Ascending aorta (tissue), 2 donors: ENCODE data around the gene AKNA. TPM values are rescaled to one million over a fixed set of nuclear protein-coding genes. Genes with fewer than 3 reads are reported as not detected.

Experiments used
- DNase-seq, 2 donors: peaks; one replicate each; pipeline ENCODE4 v3.0.0-alpha.2; 2019; ENCODE audit warnings: low spot score in 2 of 2
- H3K27ac ChIP-seq, 2 donors: fragments of 200-600 bp; sonication (generic); one replicate each; pipeline ENCODE4 v1.5.1; 2016 to 2017; ENCODE audit warnings: mild to moderate bottlenecking in 1 of 2
- H3K27me3 ChIP-seq: fragments of 200-600 bp; sonication (generic); one replicate; pipeline ENCODE4 v1.5.1; 2017
- H3K36me3 ChIP-seq, 2 donors: fragments of 200-600 bp; sonication (generic); one replicate each; pipeline ENCODE4 v1.5.1; 2016
- H3K4me1 ChIP-seq, 2 donors: fragments of 200-600 bp; sonication (generic); one replicate each; pipeline ENCODE4 v1.5.1; 2016 to 2017; ENCODE audit warnings: mild to moderate bottlenecking in 1 of 2
- H3K4me3 ChIP-seq, 2 donors: fragments of 200-600 bp; sonication (generic); one replicate each; pipeline ENCODE4 v1.5.1; 2016 to 2017; ENCODE audit warnings: mild to moderate bottlenecking in 1 of 2
- H3K9me3 ChIP-seq, 2 donors: fragments of 200-600 bp; sonication (generic); one replicate each; pipeline ENCODE4 v1.5.1; 2016
- CTCF ChIP-seq, 3 experiments: fragments of 200-600 bp in 2 of 3; fragments of 450-650 bp in 1 of 3; sonication (generic) in 2 of 3; IDR thresholded peaks; one replicate each; pipeline ENCODE4 v1.5.1; 2016 to 2019; ENCODE audit warnings: antibody characterized with exemption in 3 of 3, mild to moderate bottlenecking in 1 of 3, moderate library complexity in 1 of 3
- intact Hi-C: fragments of 100-400 bp; cut with DNase I; formaldehyde crosslinking; loops from one replicate; pipeline ENCODE4 v1.15.1; 2023
- total RNA-seq: library from RNA; depleted of rRNA; stranded (reverse); fragments of >200 nt; gene quantifications from one replicate; pipeline ENCODE4 v1.1.0, GENCODE V29; 2016

The AKNA gene
- total RNA-seq, 1 donor from 2014 or later: 87.9 TPM

GRCh38 chr9:114319147-114319546, 68.6 kb downstream of the AKNA start:
- Histone ChIP-seq H3K4me3 (no peak overlapping the region), H3K27me3 (no peaks in the 10 kb centered on the region), H3K36me3 (no peaks in the 10 kb centered on the region), H3K27ac (no peak overlapping the region), H3K4me1 (no peaks in the 10 kb centered on the region), H3K9me3 (no peaks in the 10 kb centered on the region)
- intact Hi-C loops: no loop called here
- TF ChIP-seq CTCF (IDR thresholded peaks at IDR 0.05): no peak
- DNase-seq: peak in 1 of 2 donors; percentile 33

GRCh38 chr9:114318416-114318815, 69.4 kb downstream of the AKNA start:
- TF ChIP-seq CTCF (IDR thresholded peaks at IDR 0.05): no peak
- no peaks in the 10 kb centered on the region for H3K36me3 ChIP-seq
- peak in 1 of 2 donors; percentile 27 for DNase-seq
- H3K9me3 ChIP-seq: no peaks in the 10 kb centered on the region
- H3K27ac ChIP-seq: no peak overlapping the region
- no peak overlapping the region for H3K4me3 ChIP-seq
- intact Hi-C loops: no loop called here
- H3K27me3 ChIP-seq: no peaks in the 10 kb centered on the region
- no peaks in the 10 kb centered on the region for H3K4me1 ChIP-seq

- Histone ChIP-seq H3K27ac (no peak overlapping the region), H3K4me1 (no peaks in the 10 kb centered on the region), H3K27me3 (no peaks in the 10 kb centered on the region), H3K4me3 (no peak overlapping the region), H3K36me3 (no peaks in the 10 kb centered on the region), H3K9me3 (no peaks in the 10 kb centered on the region)
- DNase-seq: peak in 1 of 2 donors; percentile 43
- intact Hi-C loops: no loop called here
- no peak for TF ChIP-seq CTCF (IDR thresholded peaks at IDR 0.05)
Observed at GRCh38 chr9:114317665-114318357, 70.0 kb downstream of the AKNA start.

- no peaks in the 10 kb centered on the region for H3K27me3 ChIP-seq
- no peak overlapping the region for H3K4me3 ChIP-seq
- H3K9me3 ChIP-seq: no peaks in the 10 kb centered on the region
- no peak overlapping the region for H3K27ac ChIP-seq
- intact Hi-C loops: no loop called here
- H3K36me3 ChIP-seq: no peaks in the 10 kb centered on the region
- H3K4me1 ChIP-seq: no peaks in the 10 kb centered on the region
- peak in 1 of 2 donors; percentile 37 for DNase-seq
- TF ChIP-seq CTCF (IDR thresholded peaks at IDR 0.05): no peak
Observed at GRCh38 chr9:114316605-114317230, 71.1 kb downstream of the AKNA start.

GRCh38 chr9:114315723-114316363, 71.9 kb downstream of the AKNA start:
- intact Hi-C loops: no loop called here
- Histone ChIP-seq H3K27ac (no peak overlapping the region), H3K36me3 (no peaks in the 10 kb centered on the region), H3K27me3 (no peaks in the 10 kb centered on the region), H3K9me3 (no peaks in the 10 kb centered on the region), H3K4me1 (no peaks in the 10 kb centered on the region), H3K4me3 (no peak overlapping the region)
- DNase-seq: peak in 1 of 2 donors; percentile 50
- no peak for TF ChIP-seq CTCF (IDR thresholded peaks at IDR 0.05)
